OCI-LY1 (cell line): ENCODE measurements around the gene GAS2L1.
"Not testable (repeated sequence)": the region's sequence is repeated elsewhere in the genome, so short reads cannot be mapped to it uniquely, and the experiment has no call there.

Experiments
- H2AFZ ChIP-seq: fragments of 200-600 bp; sonication (generic), shearing (Covaris generic); 2 replicates; pipeline ENCODE4 v1.6.0; 2014; ENCODE audit warnings: antibody characterized with exemption, mild to moderate bottlenecking, low read length
- H3F3A ChIP-seq: fragments of 200-600 bp; sonication (generic), shearing (Covaris generic); 2 replicates; pipeline ENCODE4 v1.6.0; 2014; ENCODE audit warnings: mild to moderate bottlenecking, antibody characterized with exemption, low read length, moderate library complexity; ENCODE audit not compliant: insufficient read depth
- H3K27ac ChIP-seq: fragments of 200-600 bp; sonication (generic); 2 replicates; pipeline ENCODE4 v1.5.1; 2014; ENCODE audit warnings: low read length, mixed run types, mild to moderate bottlenecking, low read depth; ENCODE audit not compliant: poor library complexity, severe bottlenecking
- H3K27me3 ChIP-seq: fragments of 200-600 bp; sonication (generic); 2 replicates; pipeline ENCODE4 v1.6.0; 2014; ENCODE audit warnings: antibody characterized with exemption, mild to moderate bottlenecking, low read length, moderate library complexity; ENCODE audit not compliant: insufficient read depth
- H3K36me3 ChIP-seq: fragments of 200-600 bp; sonication (generic); 2 replicates; pipeline ENCODE4 v1.6.1; 2014; ENCODE audit warnings: mild to moderate bottlenecking, antibody characterized with exemption, low read length, moderate library complexity, mixed read lengths; ENCODE audit not compliant: insufficient read depth
- H3K4me1 ChIP-seq: fragments of 200-600 bp; sonication (generic); 2 replicates; pipeline ENCODE4 v1.5.1; 2014; ENCODE audit warnings: mild to moderate bottlenecking, low read length, moderate library complexity; ENCODE audit not compliant: insufficient read depth, severe bottlenecking
- H3K4me2 ChIP-seq: fragments of 200-600 bp; sonication (generic), shearing (Covaris generic); 2 replicates; pipeline ENCODE4 v1.6.1; 2014; ENCODE audit warnings: low read length
- H3K4me3 ChIP-seq: fragments of 200-600 bp; sonication (generic); 2 replicates; pipeline ENCODE4 v1.5.1; 2014; ENCODE audit warnings: low read length, low read depth, mild to moderate bottlenecking, mixed read lengths; ENCODE audit not compliant: poor library complexity, severe bottlenecking
- H3K79me2 ChIP-seq: fragments of 200-600 bp; shearing (Covaris generic); 2 replicates; pipeline ENCODE4 v1.6.1; 2016; ENCODE audit warnings: mixed run types, low read length, mixed read lengths; ENCODE audit not compliant: insufficient read depth
- H3K9ac ChIP-seq: fragments of 200-600 bp; sonication (generic), shearing (Covaris generic); 2 replicates; pipeline ENCODE4 v1.6.1; 2014; ENCODE audit warnings: mild to moderate bottlenecking, low read length, mixed read lengths
- H3K9me2 ChIP-seq: fragments of 200-600 bp; sonication (generic), shearing (Covaris generic); 2 replicates; pipeline ENCODE4 v1.6.1; 2014; ENCODE audit warnings: low read depth, mild to moderate bottlenecking, low read length, mixed read lengths
- H3K9me3 ChIP-seq: fragments of 200-600 bp; shearing (Covaris generic); 2 replicates; pipeline ENCODE4 v1.6.1; 2014; ENCODE audit warnings: low read length, mixed read lengths
- H4K20me1 ChIP-seq: fragments of 200-600 bp; sonication (generic), shearing (Covaris generic); 2 replicates; pipeline ENCODE4 v1.6.0; 2016; ENCODE audit warnings: mild to moderate bottlenecking, low read length; ENCODE audit not compliant: insufficient read depth
- CTCF ChIP-seq: fragments of 200-600 bp; sonication (generic), shearing (Covaris generic); IDR thresholded peaks from 2 replicates; pipeline ENCODE4 v1.5.1; 2017; ENCODE audit warnings: mild to moderate bottlenecking, antibody characterized with exemption, low read length, moderate library complexity, mixed read lengths
- EZH2 ChIP-seq: fragments of 200-600 bp; sonication (generic), shearing (Covaris generic); IDR thresholded peaks from 2 replicates; pipeline ENCODE4 v1.8.0; 2017; ENCODE audit warnings: borderline replicate concordance, mixed run types, mild to moderate bottlenecking, antibody characterized with exemption, low read length, moderate library complexity, mixed read lengths

GAS2L1 gene

GRCh38 chr22:29343313-29343805 lies 36.9 kb downstream of the GAS2L1 start:
- no peak overlapping the region for H3K4me2 ChIP-seq
- H3K27me3 ChIP-seq, result no peaks in the 10 kb centered on the region
- no peaks in the 10 kb centered on the region for H3F3A ChIP-seq
- no peak overlapping the region for H3K27ac ChIP-seq
- no peaks in the 10 kb centered on the region for H3K9me3 ChIP-seq
- H3K36me3 ChIP-seq, result peaks cover 94% of the 10 kb centered on the region
- H3K9ac ChIP-seq, result no peak overlapping the region
- H3K9me2 ChIP-seq, result no peaks in the 10 kb centered on the region
- no peak overlapping the region for H2AFZ ChIP-seq
- H3K4me3 ChIP-seq, result no peak overlapping the region
- no peak for TF ChIP-seq CTCF
- TF ChIP-seq EZH2, result no peak
- no peaks in the 10 kb centered on the region for H3K4me1 ChIP-seq
- H3K79me2 ChIP-seq, result no peaks in the 10 kb centered on the region
- no peaks in the 10 kb centered on the region for H4K20me1 ChIP-seq

GRCh38 chr22:29344137-29344536 lies 37.7 kb downstream of the GAS2L1 start:
- H3K9me2 ChIP-seq, result no peaks in the 10 kb centered on the region
- no peaks in the 10 kb centered on the region for H3K4me1 ChIP-seq
- H3K4me3 ChIP-seq, result no peak overlapping the region
- H3K27me3 ChIP-seq, result no peaks in the 10 kb centered on the region
- no peak for TF ChIP-seq CTCF
- no peak for TF ChIP-seq EZH2
- H3K79me2 ChIP-seq, result no peaks in the 10 kb centered on the region
- no peak overlapping the region for H3K9ac ChIP-seq
- H3F3A ChIP-seq, result no peaks in the 10 kb centered on the region
- no peaks in the 10 kb centered on the region for H3K9me3 ChIP-seq
- H4K20me1 ChIP-seq, result no peaks in the 10 kb centered on the region
- H2AFZ ChIP-seq, result no peak overlapping the region
- H3K36me3 ChIP-seq, result peaks cover 94% of the 10 kb centered on the region
- no peak overlapping the region for H3K27ac ChIP-seq
- no peak overlapping the region for H3K4me2 ChIP-seq

GRCh38 chr22:29344889-29345288 lies 38.4 kb downstream of the GAS2L1 start:
- not testable (repeated sequence) for H3K27me3 ChIP-seq, H3K9ac ChIP-seq, H3K79me2 ChIP-seq, H4K20me1 ChIP-seq, H2AFZ ChIP-seq, H3K4me2 ChIP-seq, H3K27ac ChIP-seq, H3K4me1 ChIP-seq, H3F3A ChIP-seq, H3K9me3 ChIP-seq, H3K4me3 ChIP-seq, H3K9me2 ChIP-seq
- peaks cover 95% of the 10 kb centered on the region for H3K36me3 ChIP-seq

GRCh38 chr22:29345932-29346331 lies 39.5 kb downstream of the GAS2L1 start:
- H3K9ac ChIP-seq, result no peak overlapping the region
- H3K9me2 ChIP-seq, result no peaks in the 10 kb centered on the region
- H3K9me3 ChIP-seq, result no peaks in the 10 kb centered on the region
- no peak for TF ChIP-seq EZH2
- no peak for TF ChIP-seq CTCF
- H3K4me1 ChIP-seq, result no peaks in the 10 kb centered on the region
- no peak overlapping the region for H3K27ac ChIP-seq
- H3K36me3 ChIP-seq, result peaks cover 95% of the 10 kb centered on the region
- no peak overlapping the region for H3K4me2 ChIP-seq
- H2AFZ ChIP-seq, result no peak overlapping the region
- H4K20me1 ChIP-seq, result no peaks in the 10 kb centered on the region
- H3F3A ChIP-seq, result no peaks in the 10 kb centered on the region
- H3K4me3 ChIP-seq, result no peak overlapping the region
- H3K27me3 ChIP-seq, result no peaks in the 10 kb centered on the region
- H3K79me2 ChIP-seq, result no peaks in the 10 kb centered on the region
